Measurements from ENCODE around the gene KLHL2. TPM values are rescaled to one million over a fixed set of nuclear protein-coding genes. Genes with fewer than 3 reads are reported as not detected.
"Not testable (repeated sequence)": the region's sequence is repeated elsewhere in the genome, so short reads cannot be mapped to it uniquely, and the experiment has no call there.

Gene KLHL2
- total RNA-seq, 6 donors from 2014 or later, result 25.1 to 57.6 (median 41.5) TPM

GRCh38 chr4:165217325-165217724 lies 10.0 kb downstream of the KLHL2 start:
- peak overlapping the region in 3 of 4 donors; percentile 6 to 54 (median 27) for H3K27ac ChIP-seq
- 78 to 80% methylated on average over 3 of the region's 3 CpGs for WGBS, 2 donors
- H3K4me3 ChIP-seq, result no peak overlapping the region
- H3K36me3 ChIP-seq, result no peaks in the 10 kb centered on the region
- H3K9me3 ChIP-seq, result no peaks in the 10 kb centered on the region
- no peaks in the 10 kb centered on the region for H3K27me3 ChIP-seq
- DNase-seq (peak in 1 of 2 donors; percentile 53), ATAC-seq (ENCODE audit: low FRiP score in 2 of 2) (peak in 1 of 2 donors; percentile 56)
- TF ChIP-seq POLR2AphosphoS5 (IDR thresholded peaks at IDR 0.05) (peak in 1 of 2 donors; percentile 23), POLR2A (IDR thresholded peaks at IDR 0.05) (peak in 1 of 4 donors; percentile 8)
- TF ChIP-seq, protein P1, sequence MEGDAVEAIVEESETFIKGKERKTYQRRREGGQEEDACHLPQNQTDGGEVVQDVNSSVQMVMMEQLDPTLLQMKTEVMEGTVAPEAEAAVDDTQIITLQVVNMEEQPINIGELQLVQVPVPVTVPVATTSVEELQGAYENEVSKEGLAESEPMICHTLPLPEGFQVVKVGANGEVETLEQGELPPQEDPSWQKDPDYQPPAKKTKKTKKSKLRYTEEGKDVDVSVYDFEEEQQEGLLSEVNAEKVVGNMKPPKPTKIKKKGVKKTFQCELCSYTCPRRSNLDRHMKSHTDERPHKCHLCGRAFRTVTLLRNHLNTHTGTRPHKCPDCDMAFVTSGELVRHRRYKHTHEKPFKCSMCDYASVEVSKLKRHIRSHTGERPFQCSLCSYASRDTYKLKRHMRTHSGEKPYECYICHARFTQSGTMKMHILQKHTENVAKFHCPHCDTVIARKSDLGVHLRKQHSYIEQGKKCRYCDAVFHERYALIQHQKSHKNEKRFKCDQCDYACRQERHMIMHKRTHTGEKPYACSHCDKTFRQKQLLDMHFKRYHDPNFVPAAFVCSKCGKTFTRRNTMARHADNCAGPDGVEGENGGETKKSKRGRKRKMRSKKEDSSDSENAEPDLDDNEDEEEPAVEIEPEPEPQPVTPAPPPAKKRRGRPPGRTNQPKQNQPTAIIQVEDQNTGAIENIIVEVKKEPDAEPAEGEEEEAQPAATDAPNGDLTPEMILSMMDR (IDR thresholded peaks at IDR 0.05), result no peak
- H3K4me1 ChIP-seq, result peaks cover 13 to 44% (median 38%) of the 10 kb centered on the region in 4 donors

- ATAC-seq (ENCODE audit: low FRiP score in 2 of 2), result not testable (repeated sequence)
- peak overlapping the region; percentile 55 to 81 (median 76) for H3K27ac ChIP-seq
Measured at GRCh38 chr4:165221306-165221705, 13.9 kb downstream of the KLHL2 start.

DNA sequence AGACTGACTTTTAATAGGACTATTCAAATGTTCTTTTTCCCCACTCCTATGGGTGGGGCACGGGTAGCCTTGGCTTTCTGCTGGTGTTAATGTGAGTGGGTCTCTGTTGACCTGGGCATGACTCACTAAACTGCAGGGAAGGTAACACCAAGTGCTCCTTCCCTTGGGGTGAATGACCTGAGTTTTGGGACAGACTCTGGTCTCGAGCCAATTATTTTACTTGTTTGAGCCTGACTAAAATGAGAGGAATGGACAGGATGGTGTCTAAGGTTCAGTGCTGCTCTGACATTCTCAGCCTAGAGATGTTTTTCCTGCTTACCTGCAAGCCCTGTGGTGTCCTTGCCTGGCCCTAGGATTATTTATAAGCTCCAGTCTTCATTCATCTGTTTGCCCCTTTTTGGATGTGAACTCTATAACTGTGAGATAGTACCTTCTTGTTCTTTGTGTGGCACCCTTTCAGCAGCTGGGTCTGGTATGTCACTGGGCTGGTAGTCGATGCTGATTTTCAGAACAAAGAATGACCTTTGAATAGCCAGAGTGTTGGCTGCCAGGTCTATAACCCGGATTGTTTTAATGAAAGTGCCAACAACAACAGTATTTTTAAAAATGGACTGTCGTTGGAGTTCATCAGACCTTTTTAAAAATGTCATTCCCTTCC lies 14.8 kb downstream of the KLHL2 start:
- peak overlapping the region; percentile 55 to 81 (median 76) for H3K27ac ChIP-seq
- WGBS, 2 donors, result 29% methylated on average over 4 of the region's 5 CpGs
- DNase-seq, result peak in 1 of 2 donors; percentile 56

More at GRCh38 chr4:165221306-165221705, 13.9 kb downstream of the KLHL2 start:
- H3K4me1 ChIP-seq, result peaks cover 18 to 41% (median 30%) of the 10 kb centered on the region in 4 donors
- DNase-seq, H3K27me3 ChIP-seq, H3K9me3 ChIP-seq, H3K36me3 ChIP-seq, H3K4me3 ChIP-seq: not testable (repeated sequence)
- 53 to 67% methylated on average over 4 of the region's 4 CpGs for WGBS, 2 donors

DNA sequence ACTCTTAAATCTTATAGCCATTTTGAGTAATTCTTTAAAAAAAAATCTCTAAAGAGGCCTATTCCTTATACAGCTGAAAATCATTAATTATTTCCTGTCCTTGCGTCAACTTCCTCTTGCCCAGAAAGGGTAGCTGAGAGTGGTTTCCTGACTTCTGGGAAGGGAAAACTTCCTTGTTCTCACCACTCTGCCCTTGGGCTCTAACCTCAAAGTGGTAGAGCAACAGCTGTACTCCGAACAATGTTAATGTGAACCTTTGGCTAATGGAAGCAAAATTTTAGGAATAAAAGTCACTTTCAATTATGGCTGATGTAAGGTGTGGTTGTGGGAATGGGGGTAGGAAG lies 15.3 kb downstream of the KLHL2 start:
- H3K27me3 ChIP-seq, result no peaks in the 10 kb centered on the region
- WGBS, 2 donors, result 13 to 17% methylated on average over 2 of the region's 2 CpGs
- peak overlapping the region; percentile 55 to 81 (median 76) for H3K27ac ChIP-seq
- DNase-seq, result peak in 1 of 2 donors; percentile 74
- H3K4me1 ChIP-seq, result peaks cover 15 to 28% (median 22%) of the 10 kb centered on the region in 4 donors
- H3K4me3 ChIP-seq, result no peak overlapping the region
- no peaks in the 10 kb centered on the region for H3K9me3 ChIP-seq
- TF ChIP-seq, protein P1 (IDR thresholded peaks at IDR 0.05), result no peak
- peak; percentile 64 to 86 for TF ChIP-seq POLR2AphosphoS5 (IDR thresholded peaks at IDR 0.05)
- no peak for TF ChIP-seq POLR2A (IDR thresholded peaks at IDR 0.05)
- peak in 3 of 4 donors; percentile 57 to 94 (median 61) for TF ChIP-seq EP300 (IDR thresholded peaks at IDR 0.05)
- H3K36me3 ChIP-seq, result peaks cover 0 to 6% (median 0%) of the 10 kb centered on the region in 4 donors
- ATAC-seq (ENCODE audit: low FRiP score in 2 of 2), result peak; percentile 85 to 90

More for the DNA sequence above, 14.8 kb downstream of the KLHL2 start:
- H3K4me3 ChIP-seq, H3K27me3 ChIP-seq, H3K36me3 ChIP-seq, H3K9me3 ChIP-seq: not testable (repeated sequence)
- H3K4me1 ChIP-seq, result peaks cover 18 to 33% (median 22%) of the 10 kb centered on the region in 4 donors
- TF ChIP-seq EP300 (IDR thresholded peaks at IDR 0.05), result peak in 1 of 4 donors; percentile 30
- ATAC-seq (ENCODE audit: low FRiP score in 2 of 2), result peak; percentile 61 to 73

DNA sequence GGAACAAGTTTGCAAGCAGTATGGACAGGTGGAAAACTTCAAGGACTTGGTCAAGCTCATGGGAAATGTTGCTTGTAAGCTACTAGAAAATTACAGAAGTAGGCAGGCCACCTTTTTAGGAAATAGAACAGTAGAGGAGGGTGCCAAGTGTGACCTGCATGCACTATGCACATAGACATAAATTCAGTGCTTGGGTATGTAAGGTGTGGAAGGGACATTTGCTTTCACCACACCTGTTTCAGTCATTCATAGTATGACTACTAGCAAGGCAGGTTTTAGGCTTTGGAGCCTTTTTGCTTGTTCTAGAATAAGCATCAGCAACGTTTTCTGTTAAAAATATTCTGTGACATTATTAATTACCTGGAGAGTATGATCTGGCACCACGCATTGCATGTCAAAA lies 20.0 kb downstream of the KLHL2 start:
- not testable (repeated sequence) for H3K27ac ChIP-seq; H3K4me3 ChIP-seq; H3K27me3 ChIP-seq; DNase-seq; ATAC-seq (ENCODE audit: low FRiP score in 2 of 2); H3K9me3 ChIP-seq
- 82 to 84% methylated on average over 2 of the region's 2 CpGs for WGBS, 2 donors
- Histone ChIP-seq H3K36me3 (peaks cover 0 to 14% (median 3%) of the 10 kb centered on the region in 4 donors), H3K4me1 (peaks cover 7 to 12% (median 11%) of the 10 kb centered on the region in 4 donors)

GRCh38 chr4:165229490-165230200 lies 22.3 kb downstream of the KLHL2 start:
- H3K4me3 ChIP-seq; H3K27me3 ChIP-seq; H3K9me3 ChIP-seq; ATAC-seq (ENCODE audit: low FRiP score in 2 of 2); DNase-seq; H3K4me1 ChIP-seq; H3K27ac ChIP-seq: not testable (repeated sequence)
- H3K36me3 ChIP-seq, result peaks cover 0 to 14% (median 3%) of the 10 kb centered on the region in 4 donors
- WGBS, 2 donors, result 75 to 78% methylated on average over 4 of the region's 4 CpGs

GRCh38 chr4:165232623-165233433 lies 25.5 kb downstream of the KLHL2 start:
- not testable (repeated sequence) for H3K9me3 ChIP-seq; H3K4me1 ChIP-seq; H3K27me3 ChIP-seq; H3K4me3 ChIP-seq; DNase-seq; H3K36me3 ChIP-seq; ATAC-seq (ENCODE audit: low FRiP score in 2 of 2)
- H3K27ac ChIP-seq, result peak overlapping the region in 1 of 4 donors; percentile 61
- WGBS, 2 donors, result 66 to 77% methylated on average over 4 of the region's 4 CpGs
